ENCODE measurements around the gene RDH11.

- TF ChIP-seq CTCF (IDR thresholded peaks at IDR 0.05) (no peak), POLR2A (IDR thresholded peaks at IDR 0.05) (no peak)
Measured at GRCh38 chr14:67717048-67717447, 21.5 kb upstream of the RDH11 start.

Data from esophagus squamous epithelium (tissue), 4 donors.